GM18519 (cell line): Measurements from ENCODE around the gene UBE4B.

ENCODE experiments used
- ATAC-seq: cut with Tn5 transposase; IDR thresholded peaks from one replicate; pipeline ENCODE4 v1.9.1; 2021; ENCODE audit warnings: mild to moderate bottlenecking, moderate library complexity; ENCODE audit not compliant: unreplicated experiment, low FRiP score

Gene UBE4B

GRCh38 chr1:10108134-10108663 lies 75.4 kb downstream of the UBE4B start:
- no peak for ATAC-seq

- ATAC-seq, result no peak
Observed at GRCh38 chr1:10108948-10109708, 76.4 kb downstream of the UBE4B start.

- ATAC-seq, result no peak
Observed at GRCh38 chr1:10113501-10113900, 80.7 kb downstream of the UBE4B start.

GRCh38 chr1:10114746-10115145 lies 82.0 kb downstream of the UBE4B start:
- no peak for ATAC-seq

DNA sequence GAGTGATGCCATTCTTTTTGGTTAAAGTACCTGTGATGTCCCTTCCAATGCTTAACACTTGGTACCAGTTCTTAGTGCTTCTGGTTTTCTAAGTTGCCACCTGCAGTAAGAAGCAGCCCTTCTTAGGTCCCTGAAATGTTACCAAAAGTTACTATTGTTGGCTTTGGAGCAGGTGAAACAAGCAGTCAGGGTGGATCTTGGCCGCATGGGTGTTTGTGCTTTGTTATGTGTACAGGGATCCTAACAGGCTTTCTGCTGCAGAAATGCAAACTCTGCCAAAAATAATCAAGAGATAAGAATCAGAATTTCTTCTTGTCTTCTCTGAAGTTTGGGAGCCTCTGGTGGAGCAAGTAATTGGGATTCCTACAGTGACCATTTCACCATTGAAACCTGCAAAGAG lies 84.4 kb downstream of the UBE4B start:
- no peak for ATAC-seq

DNA sequence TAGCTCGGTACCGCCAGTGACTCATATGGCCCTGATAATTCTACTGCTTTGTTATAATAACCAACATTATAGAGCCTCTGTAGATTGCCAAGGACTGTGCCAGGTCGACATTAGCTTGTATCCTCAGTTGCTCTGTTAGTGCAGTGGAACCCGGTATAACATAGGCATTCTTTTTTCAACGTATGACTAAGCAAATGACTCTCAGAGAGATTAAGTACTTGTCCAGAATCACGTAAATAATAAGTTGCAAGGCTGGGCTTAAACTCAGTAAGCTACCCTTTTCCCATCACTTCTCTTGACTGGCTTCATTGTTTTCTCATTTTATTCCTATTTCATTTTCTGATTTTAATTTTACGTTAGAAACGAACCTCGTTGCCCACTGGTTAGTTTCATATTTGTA lies 85.1 kb downstream of the UBE4B start:
- ATAC-seq, result no peak

DNA sequence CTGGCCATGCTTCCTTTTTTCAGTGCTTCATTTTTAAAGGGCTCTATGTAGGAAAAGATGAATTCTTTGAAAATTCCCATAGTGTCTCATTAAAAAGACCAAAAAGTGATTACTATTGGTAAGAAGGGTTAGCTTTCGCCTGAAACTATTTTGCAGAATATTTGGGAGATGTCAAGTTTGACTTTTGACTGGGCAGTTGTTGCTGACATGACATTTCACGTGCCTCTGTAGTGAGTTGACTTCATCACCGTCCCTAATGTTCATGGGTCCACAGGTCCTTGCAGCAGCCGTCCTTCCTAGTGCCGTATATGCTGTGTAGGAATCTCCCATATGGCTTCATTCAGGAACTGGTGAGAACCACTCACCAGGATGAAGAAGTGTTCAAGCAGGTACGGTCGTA lies 88.9 kb downstream of the UBE4B start:
- ATAC-seq, result no peak

- ATAC-seq, result no peak
Observed at GRCh38 chr1:10122926-10123325, 90.2 kb downstream of the UBE4B start.

DNA sequence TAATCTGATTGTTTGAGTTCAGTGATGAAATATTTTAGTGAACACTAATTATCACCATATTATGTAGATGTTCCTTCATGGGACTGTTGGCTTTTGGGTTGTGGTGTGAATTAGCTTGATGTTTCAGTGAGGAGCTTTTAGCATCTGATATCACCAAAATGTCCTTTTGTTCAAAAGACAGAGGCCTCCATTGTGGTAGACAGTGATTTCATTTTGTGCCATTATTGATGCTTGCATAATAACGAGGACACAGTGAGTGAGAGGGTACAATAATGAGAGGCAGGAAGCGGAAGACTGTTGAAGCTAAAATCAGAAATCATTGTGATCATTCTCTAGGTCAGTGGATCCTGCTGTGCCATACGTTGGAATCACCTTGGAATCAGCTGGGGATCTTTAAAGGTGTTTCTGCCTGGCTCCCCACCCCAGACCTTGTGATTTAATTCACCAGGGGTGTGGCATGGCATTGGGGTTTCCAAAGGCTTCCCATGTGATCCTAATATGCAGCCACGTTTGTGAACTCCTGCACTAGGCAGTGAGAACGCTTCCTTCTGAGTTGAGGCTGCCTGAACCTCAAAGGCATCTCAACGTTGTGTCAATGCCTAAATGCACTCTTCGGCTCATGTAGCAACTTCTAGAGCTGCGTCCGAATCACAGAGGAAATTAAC lies 95.5 kb downstream of the UBE4B start:
- ATAC-seq, result no peak

DNA sequence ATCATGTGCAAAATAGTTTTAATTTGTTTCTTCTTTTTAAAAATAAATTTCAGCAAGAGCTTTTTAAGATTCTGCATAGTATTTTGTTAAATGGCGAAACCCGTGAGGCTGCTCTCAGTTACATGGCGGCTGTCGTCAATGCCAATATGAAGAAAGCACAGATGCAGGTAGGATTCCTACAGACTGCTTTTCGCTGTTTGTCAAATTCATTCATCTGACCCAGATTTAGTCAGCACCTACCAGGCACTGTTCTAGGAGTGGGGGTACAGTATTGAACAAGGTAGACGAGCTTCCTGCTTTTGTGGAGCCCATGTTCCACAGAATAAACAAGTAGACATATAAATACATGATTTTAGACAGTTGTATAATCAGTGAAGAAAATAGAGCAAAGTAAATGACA lies 99.6 kb downstream of the UBE4B start:
- ATAC-seq, result no peak

- ATAC-seq, result no peak
Observed at GRCh38 chr1:10132852-10133251, 100.1 kb downstream of the UBE4B start.

- no peak for ATAC-seq
Observed at GRCh38 chr1:10140981-10141380, 108.2 kb downstream of the UBE4B start.

- ATAC-seq, result no peak
Observed at GRCh38 chr1:10143961-10144485, 111.3 kb downstream of the UBE4B start.

DNA sequence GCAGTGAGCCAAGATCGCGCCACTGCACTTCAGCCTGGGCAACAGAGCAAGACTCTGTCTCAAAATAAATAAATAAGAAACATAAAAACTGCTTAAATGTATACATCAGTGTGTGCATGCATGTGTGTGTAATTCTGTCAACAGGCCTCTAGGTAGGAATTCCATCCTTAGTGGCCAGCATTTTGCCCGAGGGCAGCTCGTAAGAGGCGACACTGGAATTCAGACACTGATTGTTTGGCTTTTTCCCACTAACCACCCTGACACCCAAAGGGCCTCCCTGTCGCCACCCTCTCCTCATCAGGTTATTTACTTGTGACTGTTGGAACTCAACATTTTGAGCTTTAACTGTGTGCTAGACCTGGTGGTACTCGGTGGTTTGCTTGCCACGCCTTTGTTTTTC lies 113.6 kb downstream of the UBE4B start:
- no peak for ATAC-seq

DNA sequence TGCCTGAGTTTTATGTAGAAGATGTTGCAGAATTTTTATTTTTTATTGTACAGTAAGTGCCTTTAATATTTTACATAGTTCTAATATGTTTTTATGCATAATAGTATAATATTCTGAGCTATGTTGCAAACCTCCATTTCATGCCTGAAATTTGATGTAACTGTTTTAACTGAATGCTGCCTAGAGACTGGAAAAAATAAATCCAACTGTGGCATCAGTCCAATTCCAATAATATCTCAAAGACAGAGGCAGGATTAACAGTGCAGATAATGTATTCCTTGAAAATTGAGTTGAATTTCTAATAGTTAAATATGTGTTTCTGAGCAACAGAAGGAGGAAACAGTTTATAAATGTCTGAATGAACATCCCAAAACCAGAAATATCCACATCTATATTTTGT lies 116.5 kb downstream of the UBE4B start:
- ATAC-seq, result no peak

GRCh38 chr1:10152709-10153284 lies 120.0 kb downstream of the UBE4B start:
- ATAC-seq, result no peak

DNA sequence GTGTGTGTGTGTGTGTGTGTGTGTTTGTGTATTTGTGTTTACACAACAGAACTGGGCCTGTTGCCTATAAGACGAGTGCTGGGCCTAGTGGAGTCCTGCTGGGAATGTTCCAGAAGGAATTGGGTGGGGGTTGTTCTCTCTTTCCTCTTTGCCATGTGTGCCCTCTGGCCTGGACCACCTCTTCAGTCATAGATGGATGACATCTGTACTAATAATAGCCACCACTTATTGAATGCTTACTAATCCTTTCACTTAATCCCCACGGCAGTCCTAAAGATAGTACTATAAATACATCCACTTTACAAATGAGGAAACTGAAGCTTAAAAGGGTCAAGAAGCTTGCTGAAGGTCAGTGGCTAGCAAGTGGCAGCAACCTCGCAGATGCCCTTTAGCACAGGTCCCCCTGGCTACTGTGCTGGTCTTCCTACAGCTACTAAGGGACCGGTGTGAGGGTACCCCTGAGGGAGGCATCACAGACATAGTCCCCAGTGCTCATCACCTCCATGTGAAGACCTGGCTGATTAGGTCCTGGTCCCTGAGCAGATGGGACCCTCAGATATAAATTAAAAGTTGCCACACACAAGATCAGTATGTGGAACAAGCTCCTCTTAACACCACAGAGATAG lies 122.4 kb downstream of the UBE4B start:
- ATAC-seq, result no peak

GRCh38 chr1:10160173-10160572 lies 127.4 kb downstream of the UBE4B start:
- ATAC-seq, result no peak

DNA sequence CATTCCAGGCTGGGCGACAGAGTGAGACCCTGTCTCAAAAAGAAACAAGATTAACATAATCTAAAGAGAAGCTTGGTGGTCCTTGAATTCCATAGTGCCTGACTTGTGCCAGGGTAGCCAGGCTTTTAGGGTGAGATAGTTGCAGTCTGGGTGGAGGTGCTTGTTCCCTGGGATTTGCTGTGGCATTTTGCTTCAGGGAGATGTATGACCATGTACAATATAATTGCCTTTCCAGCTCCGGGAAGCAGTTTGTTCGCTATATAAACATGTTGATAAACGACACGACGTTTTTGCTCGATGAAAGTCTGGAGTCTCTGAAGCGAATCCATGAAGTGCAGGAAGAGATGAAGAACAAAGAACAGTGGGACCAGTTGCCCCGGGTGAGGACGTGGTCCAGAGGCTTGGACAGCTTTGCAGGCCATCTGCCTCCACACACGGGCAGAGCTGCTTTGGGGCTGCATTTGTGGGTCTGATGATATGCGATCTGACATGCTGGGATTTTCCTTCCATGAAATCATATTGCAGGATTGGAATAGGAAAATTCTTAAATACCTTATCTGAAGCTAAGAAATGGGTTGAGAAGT lies 128.2 kb downstream of the UBE4B start:
- ATAC-seq, result no peak

GRCh38 chr1:10161541-10162290 lies 129.0 kb downstream of the UBE4B start:
- no peak for ATAC-seq
